MM.1S (cell line): ENCODE results near the gene PAGR1.

ENCODE experiments used
- DNase-seq: peaks from one replicate; pipeline ENCODE4 v3.0.0-alpha.2; 2015
- H2AFZ ChIP-seq: fragments of 300-600 bp; sonication (generic); 2 replicates; pipeline ENCODE4 v1.6.0; 2016; ENCODE audit warnings: antibody characterized with exemption, low read length
- H3F3A ChIP-seq: fragments of 300-600 bp; sonication (generic); 2 replicates; pipeline ENCODE4 v1.6.1; 2016; ENCODE audit warnings: mild to moderate bottlenecking, antibody characterized with exemption, low read length, moderate library complexity, mixed read lengths; ENCODE audit not compliant: insufficient read depth
- H3K27ac ChIP-seq: fragments of 300-600 bp; sonication (generic); 2 replicates; pipeline ENCODE4 v1.5.1; 2016; ENCODE audit warnings: mild to moderate bottlenecking, low read length
- H3K27me3 ChIP-seq: fragments of 300-600 bp; sonication (generic); replicated peaks from 2 replicates; pipeline ENCODE4 v1.6.0; 2016; ENCODE audit warnings: low read length; ENCODE audit not compliant: insufficient read depth
- H3K36me3 ChIP-seq: fragments of 300-600 bp; sonication (generic); replicated peaks from 2 replicates; pipeline ENCODE4 v1.6.1; 2016; ENCODE audit warnings: mild to moderate bottlenecking, low read length, mixed read lengths; ENCODE audit not compliant: insufficient read depth
- H3K4me1 ChIP-seq: fragments of 300-600 bp; sonication (generic); 2 replicates; pipeline ENCODE4 v1.6.1; 2016; ENCODE audit warnings: low read length, mixed read lengths
- H3K4me2 ChIP-seq: fragments of 300-600 bp; sonication (generic); 2 replicates; pipeline ENCODE4 v1.6.0; 2016; ENCODE audit warnings: low read depth, low read length
- H3K4me3 ChIP-seq: fragments of 300-600 bp; sonication (generic); 2 replicates; pipeline ENCODE4 v1.5.1; 2016; ENCODE audit warnings: low read length, mixed read lengths
- H3K79me2 ChIP-seq: fragments of 300-600 bp; sonication (generic); 2 replicates; pipeline ENCODE4 v1.6.1; 2016; ENCODE audit warnings: mixed run types, low read length, mixed read lengths
- H3K9ac ChIP-seq: fragments of 300-600 bp; sonication (generic); 2 replicates; pipeline ENCODE4 v1.6.1; 2016; ENCODE audit warnings: low read length, mixed read lengths
- H3K9me2 ChIP-seq: fragments of 300-600 bp; sonication (generic); replicated peaks from 2 replicates; pipeline ENCODE4 v1.6.1; 2016; ENCODE audit warnings: mild to moderate bottlenecking, low read length, mixed read lengths; ENCODE audit not compliant: insufficient read depth
- H3K9me3 ChIP-seq: fragments of 300-600 bp; sonication (generic); replicated peaks from 2 replicates; pipeline ENCODE4 v1.6.1; 2016; ENCODE audit warnings: mild to moderate bottlenecking, low read length, mixed read lengths; ENCODE audit not compliant: insufficient read depth
- H4K20me1 ChIP-seq: fragments of 300-600 bp; sonication (generic); 2 replicates; pipeline ENCODE4 v1.6.1; 2016; ENCODE audit warnings: mild to moderate bottlenecking, low read length, moderate library complexity, mixed read lengths; ENCODE audit not compliant: insufficient read depth
- CTCF ChIP-seq: fragments of 300-600 bp; sonication (generic); IDR thresholded peaks from 2 replicates; pipeline ENCODE4 v1.5.1; 2016; ENCODE audit warnings: antibody characterized with exemption, low read length, mixed read lengths
- EZH2 ChIP-seq: fragments of 300-600 bp; sonication (generic); optimal IDR thresholded peaks from 2 replicates; pipeline ENCODE3; 2017; ENCODE audit warnings: low read depth, mild to moderate bottlenecking, antibody characterized with exemption, low read length, mixed read lengths
- EZH2phosphoT487 ChIP-seq: fragments of 300-600 bp; sonication (generic); IDR thresholded peaks from 2 replicates; pipeline ENCODE4 v1.6.1; 2018; ENCODE audit warnings: antibody characterized with exemption, low read length

Gene PAGR1

GRCh38 chr16:29844575-29845331 lies 28.8 kb downstream of the PAGR1 start:
- H3F3A ChIP-seq = no peaks in the 10 kb centered on the region
- H3K9me2 ChIP-seq = no peaks in the 10 kb centered on the region
- H3K4me1 ChIP-seq = no peaks in the 10 kb centered on the region
- H4K20me1 ChIP-seq = no peaks in the 10 kb centered on the region
- no peak overlapping the region for H3K4me3 ChIP-seq
- no peaks in the 10 kb centered on the region for H3K79me2 ChIP-seq
- no peaks in the 10 kb centered on the region for H3K9me3 ChIP-seq
- no peak overlapping the region for H3K4me2 ChIP-seq
- no peak overlapping the region for H2AFZ ChIP-seq
- no peak for TF ChIP-seq CTCF
- no peak for TF ChIP-seq EZH2
- no peak for TF ChIP-seq EZH2phosphoT487
- no peak overlapping the region for H3K9ac ChIP-seq
- DNase-seq = no peak
- H3K27me3 ChIP-seq = no peaks in the 10 kb centered on the region
- H3K27ac ChIP-seq = no peak overlapping the region
- H3K36me3 ChIP-seq = no peaks in the 10 kb centered on the region

- no peaks in the 10 kb centered on the region for H3K79me2 ChIP-seq
- H4K20me1 ChIP-seq = no peaks in the 10 kb centered on the region
- H3K36me3 ChIP-seq = no peaks in the 10 kb centered on the region
- no peaks in the 10 kb centered on the region for H3K27me3 ChIP-seq
- no peak overlapping the region for H3K4me2 ChIP-seq
- no peaks in the 10 kb centered on the region for H3K9me3 ChIP-seq
- no peak overlapping the region for H2AFZ ChIP-seq
- H3K9me2 ChIP-seq = no peaks in the 10 kb centered on the region
- no peaks in the 10 kb centered on the region for H3K4me1 ChIP-seq
- no peak overlapping the region for H3K4me3 ChIP-seq
- TF ChIP-seq EZH2phosphoT487 (no peak), CTCF (no peak), EZH2 (no peak)
- H3F3A ChIP-seq = no peaks in the 10 kb centered on the region
- DNase-seq = no peak
- H3K9ac ChIP-seq = no peak overlapping the region
- no peak overlapping the region for H3K27ac ChIP-seq
Observed at GRCh38 chr16:29845656-29846055, 29.7 kb downstream of the PAGR1 start.

- no peaks in the 10 kb centered on the region for H3K36me3 ChIP-seq
- H3F3A ChIP-seq = no peaks in the 10 kb centered on the region
- TF ChIP-seq CTCF (peak; percentile 92), EZH2phosphoT487 (no peak), EZH2 (no peak)
- H3K4me3 ChIP-seq = no peak overlapping the region
- no peaks in the 10 kb centered on the region for H3K9me2 ChIP-seq
- no peaks in the 10 kb centered on the region for H3K4me1 ChIP-seq
- H4K20me1 ChIP-seq = no peaks in the 10 kb centered on the region
- no peaks in the 10 kb centered on the region for H3K79me2 ChIP-seq
- H3K9me3 ChIP-seq = no peaks in the 10 kb centered on the region
- H3K27ac ChIP-seq = no peak overlapping the region
- no peak overlapping the region for H3K9ac ChIP-seq
- H2AFZ ChIP-seq = no peak overlapping the region
- DNase-seq = peak; percentile 70
- H3K4me2 ChIP-seq = no peak overlapping the region
- no peaks in the 10 kb centered on the region for H3K27me3 ChIP-seq
Observed at GRCh38 chr16:29848420-29849297, 32.7 kb downstream of the PAGR1 start.
